ENCODE measurements around the gene MYO5C. TPM values are rescaled to one million over a fixed set of nuclear protein-coding genes. Genes with fewer than 3 reads are reported as not detected.

Gene MYO5C
- not detected in 2 replicates for total RNA-seq

DNA sequence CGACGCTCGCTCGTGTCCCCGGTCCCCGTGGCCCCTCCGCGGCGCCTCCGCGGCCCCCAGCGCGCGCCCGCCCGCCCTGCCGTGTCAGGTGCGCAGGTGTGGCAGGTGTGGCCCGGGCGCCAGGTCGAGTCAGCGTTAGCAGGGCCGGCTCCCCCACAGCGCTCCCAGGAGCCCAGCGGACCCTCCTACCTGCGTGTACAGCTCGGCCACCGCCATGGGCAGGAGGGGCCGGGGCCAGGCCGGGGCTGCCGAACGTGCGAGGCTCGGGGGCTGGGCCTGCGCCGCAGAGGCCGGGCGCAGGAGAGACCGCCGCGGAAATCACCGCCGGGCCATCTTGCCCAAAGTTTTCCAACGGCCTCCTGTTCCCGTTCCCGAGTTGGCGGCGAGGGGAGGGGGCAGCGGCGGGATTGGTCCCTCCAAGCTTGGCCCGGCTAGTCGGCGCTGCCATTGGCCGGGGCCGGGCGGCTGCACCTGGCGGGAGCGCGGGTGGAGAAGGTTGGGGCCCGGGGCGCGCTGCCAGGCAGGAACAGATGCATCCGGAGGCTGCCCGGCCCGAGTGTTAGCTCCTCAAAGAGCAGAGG, at the start of gene MYO5C:
Gene MYO5C (minus strand): TSS at position 384 of the 581 bp plus-strand sequence. CDS start 168 bp downstream, at position 216.

DNA sequence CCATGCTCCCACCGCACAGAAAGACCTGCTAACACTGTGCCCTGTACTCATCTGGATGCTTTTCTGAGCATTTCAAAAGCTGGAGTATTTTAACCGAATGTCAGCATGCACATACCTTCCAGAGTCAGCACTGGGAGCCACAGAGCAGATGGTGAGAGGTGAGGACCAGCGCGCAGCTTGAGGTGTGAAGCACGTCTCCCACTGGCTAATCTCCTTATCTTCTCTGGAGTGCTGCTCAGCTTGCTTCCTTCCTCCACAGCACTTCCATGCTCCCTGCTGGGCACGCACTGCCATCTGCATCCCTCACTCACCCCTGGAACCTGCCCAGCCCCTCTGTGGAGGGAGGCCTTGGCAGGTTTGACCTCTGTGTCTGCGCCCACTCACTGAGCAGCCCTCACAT, 104.4 kb downstream of the MYO5C start, which contains the start of gene GNB5:
Gene GNB5 (minus strand): TSS at position 186 of the 400 bp plus-strand sequence. CDS start 6,716 bp downstream, outside the sequence.

Other genes starting within 250 kb of the MYO5C start
- gene BCL2L10, start 183.0 kb downstream of the MYO5C start, total RNA-seq, result 0.29 and 1.8 TPM in 2 replicates
- 39.2 and 42.9 TPM in 2 replicates for gene GNB5, start 104.4 kb downstream of the MYO5C start, total RNA-seq
- gene MYO5A, start 233.1 kb upstream of the MYO5C start, total RNA-seq, result 19.0 and 24.5 TPM in 2 replicates